COR-L47 (cell line): ENCODE measurements around the gene EBLN2.
A peak's percentile ranks its signal among the peaks of the same experiment; 100 is the strongest.
"Not testable (repeated sequence)": the region's sequence is repeated elsewhere in the genome, so short reads cannot be mapped to it uniquely, and the experiment has no call there.

Source experiments
- DNase-seq: peaks from one replicate; lab custom pipeline; 2025; lab: John Stamatoyannopoulos, UW

The EBLN2 gene

GRCh38 chr3:73060302-73060723 lies 1.1 kb upstream of the EBLN2 start:
- DNase-seq: no peak

GRCh38 chr3:73066243-73066642 lies 4.8 kb downstream of the EBLN2 start:
- DNase-seq: not testable (repeated sequence)

- DNase-seq: no peak
Observed at GRCh38 chr3:73068419-73068818, 7.0 kb downstream of the EBLN2 start.

DNA sequence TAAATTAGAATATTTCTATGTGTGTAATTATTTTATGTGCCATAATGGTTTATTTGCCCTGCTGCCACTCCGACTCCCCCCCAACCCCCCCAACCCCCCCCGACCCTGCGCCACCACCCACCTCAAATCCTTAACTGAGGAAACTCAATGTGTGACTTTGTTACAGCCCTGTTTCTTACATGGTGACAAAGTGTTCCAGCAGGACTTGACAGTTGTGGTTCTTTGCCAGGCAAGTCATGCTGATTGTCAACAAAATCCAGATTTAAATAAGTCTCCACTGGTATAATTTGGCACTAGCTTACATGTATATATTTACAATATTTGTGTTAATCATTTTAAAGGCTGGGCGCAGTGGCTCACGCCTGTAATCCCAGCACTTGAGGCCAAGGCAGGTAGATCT lies 7.7 kb downstream of the EBLN2 start:
- no peak for DNase-seq

DNA sequence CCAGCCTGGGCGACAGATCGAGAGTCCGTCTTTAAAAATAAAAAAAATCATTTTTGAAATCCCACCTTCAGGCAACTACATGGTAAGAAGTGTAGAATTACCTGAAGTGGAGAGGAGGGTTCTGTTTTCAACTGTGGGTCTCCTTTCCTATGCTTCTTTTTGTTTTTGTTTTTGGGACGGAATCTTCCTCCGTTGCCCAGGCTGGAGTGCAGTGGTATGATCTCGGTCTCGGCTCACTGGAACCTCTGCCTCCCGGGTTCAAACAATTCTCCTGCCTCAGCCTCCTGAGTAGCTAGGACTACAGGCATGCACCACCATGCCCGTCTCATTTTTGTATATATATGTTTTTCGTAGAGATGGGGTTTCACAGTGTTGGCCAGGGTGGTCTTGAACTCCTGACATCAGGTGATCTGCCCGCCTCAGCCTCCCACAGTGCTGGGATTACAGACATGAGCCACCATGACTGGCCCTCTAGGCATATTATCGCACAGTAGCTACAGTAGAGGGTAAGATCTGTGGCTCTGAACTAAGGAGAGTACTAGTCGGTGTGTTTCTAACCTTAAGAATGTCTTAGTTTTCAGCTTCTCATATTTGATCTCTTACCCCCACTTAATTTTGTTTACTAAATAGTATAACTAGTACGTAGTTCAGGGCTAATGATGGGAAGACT lies 8.5 kb downstream of the EBLN2 start:
- no peak for DNase-seq

- no peak for DNase-seq
Observed at GRCh38 chr3:73070675-73071575, 9.5 kb downstream of the EBLN2 start.

DNA sequence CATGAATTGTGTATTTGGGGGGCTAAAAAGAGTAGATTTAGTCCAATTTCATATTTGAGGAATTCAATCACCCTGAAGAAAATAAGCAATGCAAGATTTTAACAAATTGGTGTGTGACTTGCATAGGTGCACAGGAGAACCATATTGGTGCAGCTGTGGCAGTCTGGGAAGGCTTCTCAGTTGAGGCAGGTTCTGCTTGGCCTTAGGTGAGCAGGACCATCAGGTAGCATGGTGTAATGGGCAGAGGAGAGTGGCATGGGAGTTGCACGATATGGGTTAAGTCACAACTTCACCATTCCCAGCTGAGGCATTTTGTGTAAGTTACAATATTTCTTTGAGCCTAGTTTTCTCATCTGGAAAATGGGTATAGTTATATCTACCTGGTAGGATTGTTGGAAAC lies 10.5 kb downstream of the EBLN2 start:
- DNase-seq: no peak

GRCh38 chr3:73072634-73073033 lies 11.2 kb downstream of the EBLN2 start:
- DNase-seq: no peak

- DNase-seq: no peak
Observed at GRCh38 chr3:73073091-73073707, 11.7 kb downstream of the EBLN2 start.

DNA sequence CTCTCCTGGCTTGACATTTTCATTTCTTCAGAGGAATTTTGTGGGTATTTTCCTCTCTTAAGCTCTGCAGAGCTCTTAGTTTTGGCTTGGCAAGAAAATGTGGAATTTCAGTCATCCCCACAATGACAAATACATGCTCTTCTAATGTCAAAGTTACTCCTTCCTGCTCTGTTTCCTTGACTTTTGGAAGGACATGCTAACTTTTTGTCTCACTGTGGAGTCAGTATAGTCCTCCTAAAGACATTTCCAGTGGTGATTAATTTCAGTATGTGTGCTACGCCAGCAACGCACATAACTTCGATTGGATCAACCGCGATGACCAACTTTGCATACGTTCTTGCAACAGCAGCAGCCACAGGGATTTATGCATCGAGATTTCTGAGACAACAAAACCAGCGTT lies 13.3 kb downstream of the EBLN2 start:
- DNase-seq: no peak

GRCh38 chr3:73080216-73080966 lies 18.9 kb downstream of the EBLN2 start:
- DNase-seq: no peak

- DNase-seq: no peak
Observed at GRCh38 chr3:73081140-73081539, 19.7 kb downstream of the EBLN2 start.

- DNase-seq: no peak
Observed at GRCh38 chr3:73084170-73084569, 22.7 kb downstream of the EBLN2 start.

GRCh38 chr3:73086071-73086494 lies 24.6 kb downstream of the EBLN2 start:
- DNase-seq: no peak

GRCh38 chr3:73094129-73094528 lies 32.7 kb downstream of the EBLN2 start:
- no peak for DNase-seq

DNA sequence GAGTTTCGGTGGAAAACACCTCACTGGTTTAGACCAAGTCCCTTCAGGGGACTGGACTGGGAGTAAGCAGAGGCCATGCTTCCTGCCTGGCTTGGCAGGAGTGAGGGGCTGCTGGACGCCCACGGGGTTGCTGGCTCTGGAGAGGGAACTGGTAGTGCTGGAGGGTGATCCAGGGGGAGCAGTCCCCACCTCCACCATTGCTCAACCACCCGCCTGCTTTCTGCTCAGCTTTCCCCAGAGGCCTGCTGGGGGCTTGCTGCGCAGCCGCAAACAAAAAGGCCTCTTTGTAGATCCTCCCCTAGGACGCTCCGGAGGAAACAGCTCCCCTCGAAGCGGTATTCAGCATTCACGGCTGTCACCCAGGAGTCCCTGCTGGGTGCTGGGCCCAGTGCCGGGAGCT lies 33.5 kb downstream of the EBLN2 start:
- no peak for DNase-seq

DNA sequence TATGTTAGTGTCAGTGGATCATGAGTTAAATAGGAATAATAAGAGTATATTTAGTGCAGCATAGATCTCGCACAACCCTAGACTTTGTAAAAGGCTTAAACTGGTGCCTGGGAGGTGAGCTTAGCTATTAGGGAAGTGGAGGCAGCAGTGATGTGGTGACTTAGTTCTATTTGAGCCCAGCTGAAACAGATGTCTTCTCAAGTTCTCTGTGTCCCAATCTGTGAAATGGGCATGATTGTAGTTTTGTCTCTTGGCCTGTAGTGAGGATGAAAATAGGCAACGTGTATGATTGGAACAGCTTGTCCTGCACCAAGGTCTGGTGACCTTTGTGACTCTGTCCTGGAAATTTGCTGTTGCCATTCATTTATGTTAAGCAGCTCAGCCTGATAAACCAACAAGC lies 34.7 kb downstream of the EBLN2 start:
- DNase-seq: no peak

DNA sequence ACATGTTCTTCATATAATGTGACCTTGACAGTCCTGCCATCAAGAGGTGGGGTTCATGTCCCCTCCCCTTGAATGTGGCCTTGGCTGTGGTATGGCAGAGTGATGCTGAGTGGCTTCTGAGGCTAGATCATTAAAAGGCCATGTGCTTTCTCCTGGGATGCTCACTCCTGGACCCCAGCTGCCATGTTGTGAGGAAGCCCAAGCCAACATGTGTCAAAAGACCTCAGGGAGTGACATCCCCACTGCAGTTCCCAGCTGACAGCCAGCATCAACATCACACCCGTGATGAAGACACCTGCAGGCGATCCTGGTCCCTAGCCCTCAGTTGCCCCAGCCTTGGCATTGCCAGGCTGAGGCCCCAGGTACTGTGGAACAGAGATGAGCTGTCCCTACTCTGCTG lies 36.6 kb downstream of the EBLN2 start:
- DNase-seq: no peak

DNA sequence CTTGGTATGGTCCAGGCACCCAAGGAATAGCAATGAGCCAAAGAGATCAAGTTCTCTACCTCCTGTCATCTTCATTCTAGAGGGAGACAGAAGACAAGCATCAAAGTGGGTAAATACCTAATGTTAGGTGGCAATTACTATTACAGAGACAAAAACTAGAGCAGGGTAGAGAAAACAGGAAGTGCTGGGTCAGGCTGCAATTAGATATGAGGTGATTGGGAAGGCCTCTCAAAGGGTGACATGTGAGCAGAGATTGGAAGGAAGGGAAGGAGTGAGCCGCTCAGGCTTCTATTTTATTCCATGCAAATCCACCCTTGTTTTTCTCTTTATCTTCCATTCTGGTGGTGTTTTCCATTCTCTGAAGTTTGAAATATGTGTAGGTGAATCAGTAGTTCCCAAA lies 37.4 kb downstream of the EBLN2 start:
- no peak for DNase-seq

- peak; percentile 56 for DNase-seq
Observed at GRCh38 chr3:73100741-73101559, 39.5 kb downstream of the EBLN2 start.

- DNase-seq: no peak
Observed at GRCh38 chr3:73101881-73102280, 40.4 kb downstream of the EBLN2 start.
